Left lung (tissue), 10 donors: Measurements from ENCODE around the gene FLRT2. TPM values are rescaled to one million over a fixed set of nuclear protein-coding genes. Genes with fewer than 3 reads are reported as not detected.

Experiments
- ATAC-seq: fragments of 200-7000 bp; cut with Tn5 transposase; one replicate; pipeline ENCODE4 v1.9.1; 2020; ENCODE audit warnings: moderate library complexity
- DNase-seq, 4 donors: peaks; one replicate each; pipeline ENCODE4 v3.0.0-alpha.2; 2013 to 2020
- H3K27ac ChIP-seq, 2 donors: fragments of 200-600 bp; sonication (generic) in 1 of 2; one replicate each; pipeline versions ENCODE4 v1.5.0 to v1.8.0; 2020 to 2021
- H3K27me3 ChIP-seq, 2 donors: fragments of 200-600 bp; sonication (generic) in 1 of 2; one replicate each; pipeline versions ENCODE4 v1.5.0 to v1.8.0; 2020 to 2021
- H3K36me3 ChIP-seq, 2 donors: fragments of 200-600 bp; sonication (generic) in 1 of 2; one replicate each; pipeline versions ENCODE4 v1.5.0 to v1.8.0; 2020 to 2021
- H3K4me1 ChIP-seq, 2 donors: fragments of 200-600 bp; one replicate each; pipeline ENCODE4 v1.8.0; 2021
- H3K4me3 ChIP-seq, 2 donors: fragments of 200-600 bp; sonication (generic) in 1 of 2; one replicate each; pipeline versions ENCODE4 v1.5.0 to v1.8.0; 2020 to 2021; ENCODE audit warnings: mild to moderate bottlenecking in 1 of 2
- H3K9me3 ChIP-seq, 2 donors: fragments of 200-600 bp; sonication (generic) in 1 of 2; one replicate each; pipeline versions ENCODE4 v1.5.0 to v1.8.0; 2020 to 2021
- intact Hi-C, 2 donors: fragments of 100-400 bp; cut with DNase I; formaldehyde crosslinking; loops; one replicate each; pipeline versions ENCODE4 v1.11.2 to v1.14.2; 2022
- polyA plus RNA-seq, 6 donors: library from polyadenylated mRNA; unstranded; fragments of 120-200 nt; gene quantifications; one replicate each; pipeline ENCODE4 v1.2.1, GENCODE V29; 2013; ENCODE audit not compliant: insufficient read length in 6 of 6
- total RNA-seq, 2 donors: library from RNA; stranded (reverse); fragmentation: NEBNext Ultra II Directional; extraction: Animal tissue kit (Norgen Biotek cat#: 25700); gene quantifications; one replicate each; pipeline ENCODE4 v1.2.1, GENCODE V29; 2021
- TF ChIP-seq, protein P1 (sequence below), 2 donors: fragments of 200-600 bp; sonication (generic) in 1 of 2; IDR thresholded peaks; one replicate each; pipeline versions ENCODE4 v1.5.0 to v1.8.0; 2021; ENCODE audit warnings: antibody characterized with exemption in 2 of 2
- donor health status: DM: no; HTN: yes; CAD: no.
- donor health status: DM: no; HTN: no; CAD: no.

FLRT2 gene
- total and polyA plus RNA-seq, 8 donors: 19.1 to 51.3 (median 35.3) TPM

DNA sequence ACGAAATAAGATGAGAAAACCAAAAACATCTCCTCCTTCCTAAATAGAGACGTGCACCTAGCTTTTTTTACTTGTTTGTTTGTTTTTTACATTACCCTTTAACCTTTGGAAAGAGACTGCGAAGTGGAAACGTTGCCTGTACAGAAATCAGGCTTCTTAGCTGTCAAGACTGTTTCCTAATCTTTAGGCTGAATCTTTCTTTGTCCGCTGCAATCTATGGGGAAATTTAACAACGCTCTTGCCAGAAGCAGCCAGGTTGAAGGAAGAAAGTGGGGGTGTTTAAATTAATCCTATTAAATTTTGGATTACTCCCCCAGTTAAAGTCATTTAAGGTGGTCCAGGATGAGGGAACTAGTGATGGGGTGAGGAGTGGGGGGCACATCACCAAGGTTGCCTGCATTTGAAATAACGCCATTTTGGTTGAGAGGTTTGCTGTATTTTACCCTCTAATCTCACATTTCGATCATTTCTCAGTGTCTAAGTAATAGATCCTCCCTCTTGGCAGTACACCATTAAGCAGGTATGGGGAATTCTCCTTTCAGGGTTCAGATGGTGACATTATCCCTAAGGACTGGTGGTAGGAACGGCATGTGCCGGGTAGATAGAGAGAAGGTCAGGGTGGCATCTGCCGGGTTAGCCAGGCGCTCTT lies 2.6 kb downstream of the FLRT2 start:
- TF ChIP-seq, protein P1, sequence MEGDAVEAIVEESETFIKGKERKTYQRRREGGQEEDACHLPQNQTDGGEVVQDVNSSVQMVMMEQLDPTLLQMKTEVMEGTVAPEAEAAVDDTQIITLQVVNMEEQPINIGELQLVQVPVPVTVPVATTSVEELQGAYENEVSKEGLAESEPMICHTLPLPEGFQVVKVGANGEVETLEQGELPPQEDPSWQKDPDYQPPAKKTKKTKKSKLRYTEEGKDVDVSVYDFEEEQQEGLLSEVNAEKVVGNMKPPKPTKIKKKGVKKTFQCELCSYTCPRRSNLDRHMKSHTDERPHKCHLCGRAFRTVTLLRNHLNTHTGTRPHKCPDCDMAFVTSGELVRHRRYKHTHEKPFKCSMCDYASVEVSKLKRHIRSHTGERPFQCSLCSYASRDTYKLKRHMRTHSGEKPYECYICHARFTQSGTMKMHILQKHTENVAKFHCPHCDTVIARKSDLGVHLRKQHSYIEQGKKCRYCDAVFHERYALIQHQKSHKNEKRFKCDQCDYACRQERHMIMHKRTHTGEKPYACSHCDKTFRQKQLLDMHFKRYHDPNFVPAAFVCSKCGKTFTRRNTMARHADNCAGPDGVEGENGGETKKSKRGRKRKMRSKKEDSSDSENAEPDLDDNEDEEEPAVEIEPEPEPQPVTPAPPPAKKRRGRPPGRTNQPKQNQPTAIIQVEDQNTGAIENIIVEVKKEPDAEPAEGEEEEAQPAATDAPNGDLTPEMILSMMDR (IDR thresholded peaks at IDR 0.05): no peak
- H3K4me1 ChIP-seq: peaks cover 7 to 52% of the 10 kb centered on the region in 2 donors
- no peak for ATAC-seq
- H3K27ac ChIP-seq: peak overlapping the region in 1 of 2 donors; percentile 68
- intact Hi-C loops: no loop called here
- H3K4me3 ChIP-seq: peak overlapping the region; percentile 41 to 43
- no peaks in the 10 kb centered on the region for H3K9me3 ChIP-seq
- no peaks in the 10 kb centered on the region for H3K36me3 ChIP-seq
- no peak for DNase-seq
- H3K27me3 ChIP-seq: peaks cover 64 to 99% of the 10 kb centered on the region in 2 donors

GRCh38 chr14:85533023-85533860 lies 3.3 kb downstream of the FLRT2 start:
- H3K4me1 ChIP-seq: peaks cover 7 to 52% of the 10 kb centered on the region in 2 donors
- peak overlapping the region; percentile 45 to 68 for H3K27ac ChIP-seq
- intact Hi-C loops: no loop called here
- TF ChIP-seq, protein P1 (IDR thresholded peaks at IDR 0.05): no peak
- no peaks in the 10 kb centered on the region for H3K36me3 ChIP-seq
- ATAC-seq: peak; percentile 50
- H3K27me3 ChIP-seq: peaks cover 59 to 93% of the 10 kb centered on the region in 2 donors
- H3K4me3 ChIP-seq: peak overlapping the region; percentile 41 to 43
- DNase-seq: peak; percentile 61 to 86 (median 76)
- no peaks in the 10 kb centered on the region for H3K9me3 ChIP-seq

- intact Hi-C loops: no loop called here
- ATAC-seq: no peak
Measured at GRCh38 chr14:85533861-85534291, 3.9 kb downstream of the FLRT2 start.

DNA sequence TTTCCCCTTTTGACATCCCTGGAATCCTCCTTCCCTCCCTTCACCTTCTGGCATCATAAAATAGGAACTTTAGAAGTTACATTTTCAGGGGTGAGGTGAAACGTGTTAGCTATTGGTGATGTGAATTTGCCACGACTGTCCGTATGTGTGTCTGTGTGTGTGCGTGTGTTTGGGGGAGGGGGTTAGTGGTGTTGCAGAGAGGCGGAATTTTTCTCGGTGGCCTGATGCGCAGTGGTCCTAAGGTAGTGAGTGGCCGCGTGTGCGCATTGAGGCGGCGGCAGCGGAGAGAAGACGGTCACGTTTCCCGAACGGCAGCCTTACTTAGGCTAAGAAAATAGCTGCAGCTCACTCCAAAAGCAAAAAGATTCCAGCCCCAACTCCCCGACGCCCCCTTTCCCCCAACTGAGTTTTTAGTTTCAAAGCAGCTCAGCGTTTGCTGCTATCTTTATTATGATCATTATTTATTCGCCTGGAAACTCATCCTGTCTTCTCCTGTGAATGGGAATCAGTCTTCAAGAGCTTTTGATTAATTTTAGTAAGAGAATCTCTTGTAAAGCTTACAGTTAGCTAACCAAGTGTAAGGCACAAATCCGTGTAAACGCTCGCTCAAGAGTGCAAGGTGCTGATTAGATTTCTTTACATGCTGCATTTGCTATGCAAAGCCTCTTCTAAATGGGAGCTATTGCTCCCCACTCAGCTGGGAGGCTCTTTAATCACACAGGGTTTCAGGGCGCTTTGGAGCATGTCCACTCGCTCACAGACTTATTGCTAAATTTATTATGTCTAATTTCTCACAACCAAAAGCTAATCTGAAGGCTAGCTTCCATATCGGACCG lies 4.7 kb downstream of the FLRT2 start:
- H3K27me3 ChIP-seq: peaks cover 49 to 79% of the 10 kb centered on the region in 2 donors
- TF ChIP-seq, protein P1 (IDR thresholded peaks at IDR 0.05): no peak
- intact Hi-C loops: no loop called here
- no peaks in the 10 kb centered on the region for H3K36me3 ChIP-seq
- ATAC-seq (no peak), DNase-seq (no peak)
- peak overlapping the region in 1 of 2 donors; percentile 23 for H3K27ac ChIP-seq
- H3K9me3 ChIP-seq: no peaks in the 10 kb centered on the region
- peaks cover 3 to 39% of the 10 kb centered on the region in 2 donors for H3K4me1 ChIP-seq
- H3K4me3 ChIP-seq: peak overlapping the region; percentile 41 to 43

More at GRCh38 chr14:85533861-85534291, 3.9 kb downstream of the FLRT2 start:
- DNase-seq: no peak
- Histone ChIP-seq H3K9me3 (no peaks in the 10 kb centered on the region), H3K36me3 (no peaks in the 10 kb centered on the region), H3K27me3 (peaks cover 57 to 87% of the 10 kb centered on the region in 2 donors), H3K27ac (peak overlapping the region in 1 of 2 donors; percentile 68), H3K4me1 (peaks cover 7 to 47% of the 10 kb centered on the region in 2 donors), H3K4me3 (peak overlapping the region; percentile 41 to 43)
- TF ChIP-seq, protein P1 (IDR thresholded peaks at IDR 0.05): no peak
